K562 (cell line): ENCODE data around the gene CNN3. TPM values are rescaled to one million over a fixed set of nuclear protein-coding genes. Genes with fewer than 3 reads are reported as not detected.

Source experiments
- ATAC-seq: fragments of 200-7000 bp; cut with Tn5 transposase; 3 replicates; pipeline ENCODE4 v1.9.1; 2020; ENCODE audit warnings: moderate library complexity
- BruUV-seq: library from RNA; stranded (reverse); fragments of 400-500 nt; replicated peaks from 2 replicates; lab custom pipeline; 2021; lab: Mats Ljungman, UMichigan
- CTCF ChIA-PET: fragments of 300-600 bp; formaldehyde crosslinking; extraction: SDS; loops from one replicate; lab custom pipeline; 2021; ENCODE audit warnings: low intra/inter-chr PET ratio; lab: Yijun Ruan, JAX
- POLR2A ChIA-PET: fragments of 300-600, 350-650 bp; sonication (Branson Sonifier 250); formaldehyde crosslinking; extraction: SDS; loops from one replicate; lab custom pipeline; 2021; ENCODE audit warnings: antibody characterized with exemption, inconsistent platforms; lab: Yijun Ruan, JAX
- DNase-seq, 4 experiments: peaks; one replicate each; pipeline versions ENCODE4 v3.0.0 to v3.0.0-alpha.2; 2011 to 2018; ENCODE audit warnings: low spot score in 3 of 4, mixed read lengths in 3 of 4; ENCODE audit errors: extremely low read depth in 1 of 4
- FAIRE-seq: peaks from 2 replicates; lab custom pipeline; 2011; peaks lifted over from hg19 to GRCh38; lab: Jason Lieb, UNC
- H2AFZ ChIP-seq: 2 replicates; pipeline ENCODE4 v1.6.0; 2011; ENCODE audit warnings: low read depth, low read length, control low read depth, inconsistent platforms
- H3K27ac ChIP-seq: fragments of 200-600 bp; 3 replicates; pipeline ENCODE4 v1.8.0; 2011; ENCODE audit warnings: low read depth, mild to moderate bottlenecking, control low read depth, inconsistent platforms, low read length, moderate library complexity, mixed read lengths; ENCODE audit errors: extremely low read depth
- H3K27me3 ChIP-seq, 2 experiments: fragments of 300-600 bp in 1 of 2; 2 replicates in 1 of 2; 3 replicates in 1 of 2; pipeline versions ENCODE4 v1.6.0 to v1.8.0; 2011; ENCODE audit warnings: inconsistent platforms in 2 of 2, low read length in 2 of 2, mild to moderate bottlenecking in 1 of 2, mixed read lengths in 1 of 2, moderate library complexity in 1 of 2; ENCODE audit not compliant: control insufficient read depth in 2 of 2, insufficient read depth in 2 of 2
- H3K36me3 ChIP-seq: fragments of 300-600 bp; 3 replicates; pipeline ENCODE4 v1.8.0; 2011; ENCODE audit warnings: mild to moderate bottlenecking, low read length, inconsistent platforms; ENCODE audit not compliant: control insufficient read depth, insufficient read depth
- H3K4me1 ChIP-seq, 2 experiments: fragments of 200-600 bp in 1 of 2; replicated peaks in 1 of 2; 2 replicates in 1 of 2; 3 replicates in 1 of 2; pipeline versions ENCODE4 v1.5.1 to v1.8.0; 2011; ENCODE audit warnings: inconsistent platforms in 2 of 2, low read length in 2 of 2, mild to moderate bottlenecking in 1 of 2, mixed read lengths in 1 of 2, moderate library complexity in 1 of 2; ENCODE audit not compliant: control insufficient read depth in 2 of 2, insufficient read depth in 2 of 2
- H3K4me2 ChIP-seq: 2 replicates; pipeline ENCODE4 v1.6.1; 2011; ENCODE audit warnings: low read length, control low read depth, inconsistent platforms, mixed read lengths; ENCODE audit not compliant: insufficient read depth
- H3K4me3 ChIP-seq: fragments of 200-600 bp; sonication (generic), shearing (Covaris generic); 2 replicates; pipeline ENCODE4 v1.5.1; 2016; ENCODE audit warnings: control low read depth, inconsistent platforms
- H3K79me2 ChIP-seq: fragments of 200-600 bp; 3 replicates; pipeline ENCODE4 v1.8.0; 2011; ENCODE audit warnings: low read length, inconsistent platforms; ENCODE audit not compliant: control insufficient read depth, insufficient read depth
- H3K9ac ChIP-seq, 2 experiments: 2 replicates each; pipeline versions ENCODE4 v1.6.0 to v1.6.1; 2011; ENCODE audit warnings: low read depth in 2 of 2, low read length in 2 of 2, control low read depth in 1 of 2, inconsistent platforms in 1 of 2, mild to moderate bottlenecking in 1 of 2, mixed read lengths in 1 of 2; ENCODE audit not compliant: insufficient read depth in 1 of 2
- H3K9me1 ChIP-seq: one replicate; pipeline ENCODE4 v1.6.0; 2011; ENCODE audit warnings: inconsistent platforms, mild to moderate bottlenecking, low read length, moderate library complexity; ENCODE audit not compliant: control insufficient read depth, insufficient read depth
- H3K9me3 ChIP-seq: replicated peaks from 2 replicates; pipeline ENCODE4 v1.5.1; 2011; ENCODE audit warnings: low read depth, low read length, inconsistent platforms; ENCODE audit not compliant: control insufficient read depth, insufficient read depth
- H4K20me1 ChIP-seq: replicated peaks from 2 replicates; pipeline ENCODE4 v1.6.1; 2011; ENCODE audit warnings: low read length, inconsistent platforms, mixed read lengths; ENCODE audit not compliant: control insufficient read depth, insufficient read depth
- ARNT ChIP-seq, 2 experiments: fragments of 450-650 bp; IDR thresholded peaks; 2 replicates each; pipeline ENCODE4 v1.6.1; 2016; ENCODE audit warnings: mild to moderate bottlenecking in 1 of 2
- DACH1 ChIP-seq: fragments of 450-650 bp; IDR thresholded peaks from 2 replicates; pipeline ENCODE4 v1.6.1; 2018; ENCODE audit not compliant: partially characterized antibody
- EP400 ChIP-seq: fragments of 450-650 bp; IDR thresholded peaks from 2 replicates; pipeline ENCODE4 v1.6.1; 2017; ENCODE audit warnings: antibody characterized with exemption, mild to moderate bottlenecking, moderate library complexity
- GTF2A2 ChIP-seq: IDR thresholded peaks from 2 replicates; pipeline ENCODE4 v1.6.1; 2016; ENCODE audit warnings: mild to moderate bottlenecking, missing genetic modification characterization, missing compliant biosample characterization
- HNRNPL ChIP-seq: fragments of 200-400 bp; formaldehyde crosslinking; IDR thresholded peaks from 2 replicates; pipeline ENCODE4 v1.6.1; 2017; ENCODE audit warnings: low read depth, mild to moderate bottlenecking, low read length
- NCOA2 ChIP-seq, 2 experiments: fragments of 450-650 bp; IDR thresholded peaks; 2 replicates each; pipeline ENCODE4 v1.6.1; 2018; ENCODE audit warnings: mild to moderate bottlenecking in 2 of 2, moderate library complexity in 1 of 2; ENCODE audit not compliant: partially characterized antibody in 2 of 2
- NEUROD1 ChIP-seq: fragments of 150-350 bp; IDR thresholded peaks from 2 replicates; pipeline ENCODE4 v1.6.1; 2014; ENCODE audit warnings: borderline replicate concordance, low read length, low read depth; ENCODE audit not compliant: partially characterized antibody
- OTX1 ChIP-seq: fragments of 450-650 bp; formaldehyde crosslinking; IDR thresholded peaks from 2 replicates; pipeline ENCODE4 v1.4.0; 2022; ENCODE audit warnings: mild to moderate bottlenecking
- POLR2A ChIP-seq: fragments of 450-650 bp; conservative IDR thresholded peaks from 2 replicates; pipeline ENCODE4 v1.6.1; 2016
- POLR3A ChIP-seq: IDR thresholded peaks from 2 replicates; pipeline ENCODE4 v1.6.1; 2011; ENCODE audit warnings: borderline replicate concordance, mild to moderate bottlenecking, moderate library complexity; ENCODE audit not compliant: insufficient read length, insufficient read depth; ENCODE audit errors: extremely low read depth
- STAT5A ChIP-seq: IDR thresholded peaks from 2 replicates; pipeline ENCODE4 v1.6.1; 2012; ENCODE audit warnings: low read length, inconsistent platforms, borderline replicate concordance
- ZNF695 ChIP-seq: fragments of 450-650 bp; formaldehyde crosslinking; IDR thresholded peaks from 2 replicates; pipeline ENCODE4 v1.4.0; 2020; ENCODE audit warnings: mild to moderate bottlenecking, moderate library complexity
- ZNF79 ChIP-seq: fragments of 250-450 bp; sonication (Bioruptor Pico); IDR thresholded peaks from 2 replicates; pipeline ENCODE4 v1.4.0; 2020; ENCODE audit warnings: low read depth, mild to moderate bottlenecking, moderate library complexity
- WGBS: fragments of 100-300 bp; shearing (Covaris generic); methylation state at CpG from one replicate; pipeline ENCODE4 v1.1.6; 2016; ENCODE audit warnings: low coverage, mixed read lengths; ENCODE audit not compliant: insufficient coverage; ENCODE audit errors: missing lambda C conversion rate; 5-methylcytosine and 5-hydroxymethylcytosine counted together
- in situ Hi-C: fragments of 300-500 bp; cut with MboI; formaldehyde crosslinking; loops from 4 replicates; pipeline ENCODE4 v1.15.0; 2018; ENCODE audit warnings: inconsistent platforms, mixed read lengths
- intact Hi-C: fragments of 100-400 bp; cut with micrococcal nuclease; formaldehyde crosslinking; loops from 2 replicates; pipeline ENCODE4 v1.14.2; 2022
- polyA plus RNA-seq, 8 experiments: library from polyadenylated mRNA; depleted of rRNA in 4 of 8; stranded (reverse) in 5 of 8; unstranded in 3 of 8; fragments of >200 nt; fragmentation: Nextera tagmentation in 2 of 8; fragmentation: Illumina TruSeq in 1 of 8; extraction: Ambion mirVana in 2 of 8; extraction: Trizol in 1 of 8; gene quantifications; 2 replicates each; pipeline versions ENCODE4 v1.2.1 to v1.2.3, GENCODE V29; 2011 to 2014; ENCODE audit warnings: inconsistent platforms in 1 of 8, missing spikeins in 1 of 8
- total RNA-seq, 7 experiments: library from RNA; depleted of rRNA in 6 of 7; stranded (reverse); fragments of >200 nt in 6 of 7; fragmentation: Illumina TruSeq in 2 of 7; extraction: Trizol in 2 of 7; gene quantifications; 2 replicates each; pipeline versions ENCODE4 v1.2.1 to v1.2.3, GENCODE V29; 2011 to 2021; ENCODE audit warnings: low replicate concordance in 1 of 7

CNN3 gene
- total and polyA plus RNA-seq, 9 of the 15 experiments (the other 6 are each of a cell fraction or from before 2014, with no cell fraction given) = 0.06 to 0.62 (median 0.18) TPM; not detected in 4

GRCh38 chr1:94865360-94865759 is 61.5 kb downstream of the CNN3 start:
- Histone ChIP-seq H3K36me3 (no peaks in the 10 kb centered on the region), H3K9ac (no peak overlapping the region), H3K4me1 (no peaks in the 10 kb centered on the region), H3K27ac (no peak overlapping the region), H3K79me2 (no peaks in the 10 kb centered on the region), H3K9me3 (no peaks in the 10 kb centered on the region), H3K27me3 (peaks cover 12 to 19% of the 10 kb centered on the region in 2 experiments; a peak in 4 of 5 replicates), H3K4me3 (no peak overlapping the region), H3K4me2 (no peak overlapping the region), H4K20me1 (no peaks in the 10 kb centered on the region), H2AFZ (no peak overlapping the region), H3K9me1 (no peaks in the 10 kb centered on the region)
- POLR2A ChIA-PET = interaction anchor here (1.9 kb wide), 1 partner anchor 11 kb away, joined by 5 read pairs; no protein-coding TSS in a partner anchor
- DNase-seq = no peak
- BruUV-seq = no TSS peak
- in situ Hi-C loops = no loop called here
- no peak for TF ChIP-seq EP400
- TF ChIP-seq DACH1 = peak; percentile 11
- intact Hi-C loops = no loop called here
- FAIRE-seq = no peak
- CTCF ChIA-PET = no interaction called here
- 2% methylated on average over 4 of the region's 4 CpGs for WGBS
- no peak for ATAC-seq

DNA sequence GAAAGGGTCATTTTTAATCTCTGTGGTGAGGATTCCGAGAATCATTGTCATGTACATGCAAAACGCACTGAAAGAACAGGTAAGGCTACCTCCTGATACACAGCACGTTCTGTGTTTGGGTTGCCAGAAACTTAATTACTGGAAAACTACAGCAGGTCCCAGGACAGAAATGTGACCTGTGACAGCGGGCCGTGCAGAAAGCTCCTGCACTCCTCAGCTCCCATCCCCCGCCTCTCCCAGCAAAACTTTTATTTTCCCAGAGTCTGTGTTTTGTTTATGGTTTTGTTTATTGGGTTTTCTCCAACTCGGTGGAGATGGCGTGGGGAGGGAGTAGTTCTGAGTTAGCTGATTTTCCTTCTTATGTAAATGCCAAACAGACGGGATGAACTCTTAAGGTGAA is 62.1 kb downstream of the CNN3 start:
- no peaks in the 10 kb centered on the region for H3K9me3 ChIP-seq
- no peaks in the 10 kb centered on the region for H4K20me1 ChIP-seq
- in situ Hi-C loops (no loop called here), intact Hi-C loops (no loop called here)
- H3K36me3 ChIP-seq = no peaks in the 10 kb centered on the region
- DNase-seq (no peak), ATAC-seq (no peak), FAIRE-seq (no peak)
- H3K79me2 ChIP-seq = no peaks in the 10 kb centered on the region
- H3K9me1 ChIP-seq = no peaks in the 10 kb centered on the region
- H3K4me2 ChIP-seq = no peak overlapping the region
- H3K4me1 ChIP-seq = no peaks in the 10 kb centered on the region
- 1% methylated on average over 9 of the region's 9 CpGs for WGBS
- H3K27ac ChIP-seq = no peak overlapping the region
- no TSS peak for BruUV-seq
- ChIA-PET POLR2A (interaction anchor here (1.9 kb wide), 1 partner anchor 10 kb away, joined by 5 read pairs; no protein-coding TSS in a partner anchor), CTCF (no interaction called here)
- H3K4me3 ChIP-seq = no peak overlapping the region
- H3K27me3 ChIP-seq = peaks cover 12 to 15% of the 10 kb centered on the region in 2 experiments; a peak in 4 of 5 replicates
- H2AFZ ChIP-seq = no peak overlapping the region
- no peak overlapping the region for H3K9ac ChIP-seq
- no peak for TF ChIP-seq NEUROD1
- TF ChIP-seq STAT5A = no peak
- no peak for TF ChIP-seq ZNF695 (CRISPR knock-in tag)
- TF ChIP-seq NCOA2 (IDR thresholded peaks at IDR 0.05; ENCODE audit: partially characterized antibody in 2 of 2) = no peak
- no peak for TF ChIP-seq ARNT (IDR thresholded peaks at IDR 0.05)
- TF ChIP-seq POLR2A = no peak
- no peak for TF ChIP-seq ZNF79
- no peak for TF ChIP-seq POLR3A
- TF ChIP-seq HNRNPL = no peak
- TF ChIP-seq GTF2A2 (tag) = no peak
- TF ChIP-seq OTX1 (CRISPR knock-in tag) = no peak
